H1 (cell line): ENCODE measurements around the gene ENO2.

Source experiments
- ATF3 ChIP-seq: IDR thresholded peaks from 2 replicates; pipeline ENCODE4 v1.6.1; 2011; ENCODE audit warnings: low read depth, mild to moderate bottlenecking, low read length; ENCODE audit not compliant: insufficient read depth
- CTCF ChIP-seq, 3 experiments: IDR thresholded peaks; 1 replicate in 2 of 3; 2 replicates in 1 of 3; pipeline versions ENCODE4 v1.5.1 to v1.6.1; 2011; ENCODE audit warnings: low read length in 3 of 3, mild to moderate bottlenecking in 3 of 3, inconsistent platforms in 2 of 3, low read depth in 1 of 3, moderate library complexity in 1 of 3; ENCODE audit not compliant: insufficient read depth in 1 of 3; ENCODE audit errors: control extremely low read depth in 1 of 3
- EGR1 ChIP-seq: IDR thresholded peaks from 2 replicates; pipeline ENCODE4 v1.6.1; 2011; ENCODE audit warnings: low read depth, low read length, borderline replicate concordance
- EZH2 ChIP-seq: fragments of 200-600 bp; sonication (generic); IDR thresholded peaks from 2 replicates; pipeline ENCODE4 v1.7.1; 2012; ENCODE audit warnings: low read depth, mild to moderate bottlenecking, moderate library complexity, low read length, inconsistent platforms; ENCODE audit not compliant: severe bottlenecking
- KDM5A ChIP-seq: fragments of 200-600 bp; IDR thresholded peaks from 2 replicates; pipeline ENCODE4 v1.7.1; 2012; ENCODE audit warnings: mild to moderate bottlenecking, low read length, inconsistent platforms, mixed read lengths
- RAD21 ChIP-seq, 2 experiments: IDR thresholded peaks in 1 of 2; conservative IDR thresholded peaks in 1 of 2; 2 replicates each; pipeline ENCODE4 v1.6.1; 2011; ENCODE audit warnings: low read depth in 2 of 2, low read length in 2 of 2, improper control_type of control experiment in 1 of 2, inconsistent platforms in 1 of 2, mild to moderate bottlenecking in 1 of 2, moderate library complexity in 1 of 2
- SP1 ChIP-seq: IDR thresholded peaks from 2 replicates; pipeline ENCODE4 v1.6.1; 2011; ENCODE audit warnings: low read depth, low read length
- SRF ChIP-seq: IDR thresholded peaks from 2 replicates; pipeline ENCODE4 v1.6.1; 2011; ENCODE audit warnings: mild to moderate bottlenecking, low read depth, low read length, moderate library complexity
- SUZ12 ChIP-seq: fragments of 200-600 bp; sonication (generic); IDR thresholded peaks from 2 replicates; pipeline ENCODE4 v1.6.1; 2012; ENCODE audit warnings: mild to moderate bottlenecking, inconsistent platforms, low read length, moderate library complexity, mixed read lengths
- TAF1 ChIP-seq: IDR thresholded peaks from 2 replicates; pipeline ENCODE4 v1.6.1; 2011; ENCODE audit warnings: mild to moderate bottlenecking, low read depth, low read length
- USF2 ChIP-seq: IDR thresholded peaks from 2 replicates; pipeline ENCODE4 v1.6.1; 2011; ENCODE audit warnings: low read length, improper control_type of control experiment
- ZNF274 ChIP-seq: IDR thresholded peaks from 2 replicates; pipeline ENCODE4 v1.7.0; 2012; ENCODE audit warnings: low read length, borderline replicate concordance; ENCODE audit errors: extremely low read depth

- TF ChIP-seq CTCF (IDR thresholded peaks at IDR 0.05; ENCODE audit: control extremely low read depth in 1 of 3, insufficient read depth in 1 of 3, low read depth in 1 of 3, low read length in 3 of 3) (no peak), EGR1 (no peak), TAF1 (0 out of 2 replicates have a peak, but pooled peaks have one; percentile 24), SUZ12 (no peak), EZH2 (no peak), SRF (no peak), RAD21 (IDR thresholded peaks at IDR 0.05 in 1 of 2, conservative IDR thresholded peaks at IDR 0.05 in 1 of 2; ENCODE audit: low read depth in 2 of 2, low read length in 2 of 2) (no peak), ATF3 (no peak), USF2 (no peak), SP1 (no peak), KDM5A (no peak), ZNF274 (no peak)
Observed at GRCh38 chr12:6963791-6964413, 49.5 kb downstream of the ENO2 start.
